ENCODE data around the gene F11R. TPM values are rescaled to one million over a fixed set of nuclear protein-coding genes. Genes with fewer than 3 reads are reported as not detected.
A peak's percentile ranks its signal among the peaks of the same experiment; 100 is the strongest.

F11R gene
- total RNA-seq, 3 donors from 2014 or later = 3.9 to 7.6 (median 7.3) TPM

GRCh38 chr1:161047436-161048420, 26.8 kb upstream of the F11R start:
- no peaks in the 10 kb centered on the region for H3K9me3 Mint-ChIP-seq
- DNase-seq = no peak
- peaks cover 33% of the 10 kb centered on the region for H3K4me1 Mint-ChIP-seq (ENCODE audit: low read depth)
- no peak for ATAC-seq
- H3K27me3 Mint-ChIP-seq (ENCODE audit: low read depth) = no peaks in the 10 kb centered on the region
- H3K4me3 Mint-ChIP-seq = no peak overlapping the region
- peaks cover 35% of the 10 kb centered on the region for H3K36me3 Mint-ChIP-seq (ENCODE audit: insufficient read depth)

GRCh38 chr1:161046605-161047228, 25.8 kb upstream of the F11R start:
- Mint-ChIP-seq H3K4me3 (peak overlapping the region; percentile 95), H3K27me3 (ENCODE audit: low read depth) (no peaks in the 10 kb centered on the region), H3K36me3 (ENCODE audit: insufficient read depth) (peaks cover 33% of the 10 kb centered on the region), H3K4me1 (ENCODE audit: low read depth) (peaks cover 37% of the 10 kb centered on the region), H3K9me3 (no peaks in the 10 kb centered on the region)
- no peak for ATAC-seq
- no peak for DNase-seq

GRCh38 chr1:161045736-161046604, 25.0 kb upstream of the F11R start, which contains the start of gene USF1:
Gene USF1, minus strand, starts transcription at chr1:161045977. Its CDS starts 2,702 bp downstream, at chr1:161043275.
- DNase-seq (peak; percentile 87), ATAC-seq (peak; percentile 86 to 87)
- no peaks in the 10 kb centered on the region for H3K9me3 Mint-ChIP-seq
- peak within 1 kb of the TSS; percentile 95 for H3K4me3 Mint-ChIP-seq
- peaks cover 43% of the 10 kb centered on the region for H3K4me1 Mint-ChIP-seq (ENCODE audit: low read depth)
- no peaks in the 10 kb centered on the region for H3K27me3 Mint-ChIP-seq (ENCODE audit: low read depth)
- H3K36me3 Mint-ChIP-seq (ENCODE audit: insufficient read depth) = peaks cover 33% of the 10 kb centered on the region

GRCh38 chr1:161044908-161045735, 24.2 kb upstream of the F11R start:
- Mint-ChIP-seq H3K36me3 (ENCODE audit: insufficient read depth) (peaks cover 38% of the 10 kb centered on the region), H3K9me3 (no peaks in the 10 kb centered on the region), H3K4me3 (peak overlapping the region; percentile 95), H3K27me3 (ENCODE audit: low read depth) (no peaks in the 10 kb centered on the region), H3K4me1 (ENCODE audit: low read depth) (peaks cover 43% of the 10 kb centered on the region)
- ATAC-seq (peak; percentile 63 to 67), DNase-seq (peak; percentile 31)

GRCh38 chr1:161044535-161044907, 23.6 kb upstream of the F11R start:
- Mint-ChIP-seq H3K27me3 (ENCODE audit: low read depth) (no peaks in the 10 kb centered on the region), H3K9me3 (no peaks in the 10 kb centered on the region), H3K36me3 (ENCODE audit: insufficient read depth) (peaks cover 39% of the 10 kb centered on the region), H3K4me1 (ENCODE audit: low read depth) (peaks cover 47% of the 10 kb centered on the region), H3K4me3 (peak overlapping the region; percentile 95)
- DNase-seq (no peak), ATAC-seq (no peak)

GRCh38 chr1:161039546-161039945, 18.6 kb upstream of the F11R start:
- Mint-ChIP-seq H3K9me3 (no peaks in the 10 kb centered on the region), H3K36me3 (ENCODE audit: insufficient read depth) (peaks cover 20% of the 10 kb centered on the region), H3K4me1 (ENCODE audit: low read depth) (peaks cover 45% of the 10 kb centered on the region), H3K27me3 (ENCODE audit: low read depth) (no peaks in the 10 kb centered on the region), H3K4me3 (peak overlapping the region; percentile 70)
- ATAC-seq (no peak), DNase-seq (no peak)

- H3K36me3 Mint-ChIP-seq (ENCODE audit: insufficient read depth) = peaks cover 20% of the 10 kb centered on the region
- no peaks in the 10 kb centered on the region for H3K27me3 Mint-ChIP-seq (ENCODE audit: low read depth)
- no peak for ATAC-seq
- H3K4me1 Mint-ChIP-seq (ENCODE audit: low read depth) = peaks cover 41% of the 10 kb centered on the region
- H3K4me3 Mint-ChIP-seq = peak overlapping the region; percentile 93
- no peak for DNase-seq
- no peaks in the 10 kb centered on the region for H3K9me3 Mint-ChIP-seq
These were observed 18.2 kb upstream of the F11R start for GRCh38 chr1:161039154-161039545.

- peak; percentile 81 for DNase-seq
- H3K36me3 Mint-ChIP-seq (ENCODE audit: insufficient read depth) = peaks cover 20% of the 10 kb centered on the region
- peak within 1 kb of the TSS; percentile 93 for H3K4me3 Mint-ChIP-seq
- peaks cover 41% of the 10 kb centered on the region for H3K4me1 Mint-ChIP-seq (ENCODE audit: low read depth)
- ATAC-seq = peak; percentile 92 to 96
- no peaks in the 10 kb centered on the region for H3K9me3 Mint-ChIP-seq
- H3K27me3 Mint-ChIP-seq (ENCODE audit: low read depth) = no peaks in the 10 kb centered on the region
These were observed 17.7 kb upstream of the F11R start, which contains the start of gene TSTD1 for GRCh38 chr1:161038523-161039153. Gene TSTD1, minus strand, starts transcription at chr1:161038964. Its CDS starts 75 bp downstream, at chr1:161038889.

- Mint-ChIP-seq H3K27me3 (ENCODE audit: low read depth) (no peaks in the 10 kb centered on the region), H3K36me3 (ENCODE audit: insufficient read depth) (peaks cover 20% of the 10 kb centered on the region), H3K9me3 (no peaks in the 10 kb centered on the region), H3K4me3 (peak overlapping the region; percentile 93), H3K4me1 (ENCODE audit: low read depth) (peaks cover 40% of the 10 kb centered on the region)
- DNase-seq (no peak), ATAC-seq (no peak)
These were observed 16.9 kb upstream of the F11R start for GRCh38 chr1:161037661-161038522.

GRCh38 chr1:161033751-161034150, 12.8 kb upstream of the F11R start:
- H3K4me3 Mint-ChIP-seq = no peak overlapping the region
- DNase-seq = no peak
- peaks cover 13% of the 10 kb centered on the region for H3K36me3 Mint-ChIP-seq (ENCODE audit: insufficient read depth)
- H3K4me1 Mint-ChIP-seq (ENCODE audit: low read depth) = peaks cover 36% of the 10 kb centered on the region
- peak in 1 of 2 donors; percentile 13 for ATAC-seq
- H3K27me3 Mint-ChIP-seq (ENCODE audit: low read depth) = no peaks in the 10 kb centered on the region
- no peaks in the 10 kb centered on the region for H3K9me3 Mint-ChIP-seq

GRCh38 chr1:161032409-161032808, 11.5 kb upstream of the F11R start:
- no peaks in the 10 kb centered on the region for H3K27me3 Mint-ChIP-seq (ENCODE audit: low read depth)
- H3K9me3 Mint-ChIP-seq = no peaks in the 10 kb centered on the region
- peaks cover 30% of the 10 kb centered on the region for H3K4me1 Mint-ChIP-seq (ENCODE audit: low read depth)
- H3K36me3 Mint-ChIP-seq (ENCODE audit: insufficient read depth) = peaks cover 13% of the 10 kb centered on the region
- peak overlapping the region; percentile 50 for H3K4me3 Mint-ChIP-seq
- DNase-seq = no peak
- ATAC-seq = no peak

GRCh38 chr1:161031874-161032273, 10.9 kb upstream of the F11R start:
- Mint-ChIP-seq H3K27me3 (ENCODE audit: low read depth) (no peaks in the 10 kb centered on the region), H3K36me3 (ENCODE audit: insufficient read depth) (peaks cover 17% of the 10 kb centered on the region), H3K9me3 (peaks cover 1% of the 10 kb centered on the region), H3K4me1 (ENCODE audit: low read depth) (peaks cover 29% of the 10 kb centered on the region), H3K4me3 (no peak overlapping the region)
- no peak for DNase-seq
- no peak for ATAC-seq
